ENCODE data around the gene YBX2. TPM values are rescaled to one million over a fixed set of nuclear protein-coding genes. Genes with fewer than 3 reads are reported as not detected.

The YBX2 gene
- total and polyA plus RNA-seq, 9 donors: 0.36 to 2.7 (median 1.1) TPM

GRCh38 chr17:7256766-7257456 is 37.5 kb downstream of the YBX2 start:
- Histone ChIP-seq H3K27ac (ENCODE audit: low read length) (no peak overlapping the region), H3K27me3 (ENCODE audit: control insufficient read depth, insufficient read depth, low read length) (peaks cover 19% of the 10 kb centered on the region), H3K4me3 (ENCODE audit: low read length) (no peak overlapping the region), H3K4me1 (ENCODE audit: control insufficient read depth, insufficient read depth, low read length) (peaks cover 16% of the 10 kb centered on the region), H3K9me3 (replicated peaks; ENCODE audit: control insufficient read depth, low read depth, low read length) (no peaks in the 10 kb centered on the region), H3K36me3 (ENCODE audit: control insufficient read depth, insufficient read depth, low read length) (peaks cover 53% of the 10 kb centered on the region)
- 85% methylated on average over 2 of the region's 8 CpGs for WGBS (ENCODE audit: insufficient coverage)
- no peak for DNase-seq

- DNase-seq: peak; percentile 4
- Histone ChIP-seq H3K4me1 (ENCODE audit: control insufficient read depth, insufficient read depth, low read length) (peaks cover 16% of the 10 kb centered on the region), H3K27ac (ENCODE audit: low read length) (no peak overlapping the region), H3K9me3 (replicated peaks; ENCODE audit: control insufficient read depth, low read depth, low read length) (no peaks in the 10 kb centered on the region), H3K36me3 (ENCODE audit: control insufficient read depth, insufficient read depth, low read length) (peaks cover 51% of the 10 kb centered on the region), H3K27me3 (ENCODE audit: control insufficient read depth, insufficient read depth, low read length) (no peaks in the 10 kb centered on the region), H3K4me3 (ENCODE audit: low read length) (no peak overlapping the region)
- WGBS (ENCODE audit: insufficient coverage): 90% methylated on average over 3 of the region's 4 CpGs
Observed at GRCh38 chr17:7254511-7254910, 39.9 kb downstream of the YBX2 start.

DNA sequence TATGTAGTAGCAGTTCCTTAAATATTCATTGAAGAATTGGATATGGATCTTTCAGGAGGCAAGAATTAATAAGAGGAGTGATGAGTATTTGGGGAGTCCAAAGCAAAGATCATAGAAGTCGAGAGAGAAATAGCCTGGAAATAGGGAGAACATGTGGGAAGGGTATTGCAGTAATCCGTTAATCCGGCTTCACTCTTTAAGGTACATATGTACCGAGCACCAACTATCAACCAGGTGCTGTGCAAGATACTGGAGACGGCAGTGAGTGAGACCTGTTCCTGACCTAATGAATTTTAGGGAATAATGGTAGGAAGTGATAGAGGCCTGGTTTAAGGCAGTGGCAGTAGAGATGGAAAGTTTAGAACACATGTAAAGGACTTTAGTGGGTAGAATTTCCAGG is 41.4 kb downstream of the YBX2 start:
- Histone ChIP-seq H3K27ac (ENCODE audit: low read length) (peak overlapping the region; percentile 99), H3K36me3 (ENCODE audit: control insufficient read depth, insufficient read depth, low read length) (peaks cover 41% of the 10 kb centered on the region)
- 75% methylated on average over 5 of the region's 5 CpGs for whole genome bisulfite sequencing (ENCODE audit: insufficient coverage)

GRCh38 chr17:7252176-7253043 is 42.0 kb downstream of the YBX2 start, which contains the start of gene ELP5:
ELP5 (plus strand) TSS chr17:7252215; CDS start chr17:7252551, 336 bp downstream.
- H3K4me3 ChIP-seq (ENCODE audit: low read length): peak within 1 kb of the TSS; percentile 76
- peaks cover 35% of the 10 kb centered on the region for H3K36me3 ChIP-seq (ENCODE audit: control insufficient read depth, insufficient read depth, low read length)
- peaks cover 28% of the 10 kb centered on the region for H3K4me1 ChIP-seq (ENCODE audit: control insufficient read depth, insufficient read depth, low read length)
- H3K9me3 ChIP-seq (replicated peaks; ENCODE audit: control insufficient read depth, low read depth, low read length): no peaks in the 10 kb centered on the region
- peak within 1 kb of the TSS; percentile 99 for H3K27ac ChIP-seq (ENCODE audit: low read length)
- peak; percentile 98 for DNase-seq
- no peaks in the 10 kb centered on the region for H3K27me3 ChIP-seq (ENCODE audit: control insufficient read depth, insufficient read depth, low read length)
- WGBS (ENCODE audit: insufficient coverage): 3% methylated on average over 25 of the region's 55 CpGs

More for the DNA sequence above, 41.4 kb downstream of the YBX2 start:
- Histone ChIP-seq H3K9me3 (replicated peaks; ENCODE audit: control insufficient read depth, low read depth, low read length) (no peaks in the 10 kb centered on the region), H3K27me3 (ENCODE audit: control insufficient read depth, insufficient read depth, low read length) (no peaks in the 10 kb centered on the region), H3K4me3 (ENCODE audit: low read length) (peak overlapping the region; percentile 76), H3K4me1 (ENCODE audit: control insufficient read depth, insufficient read depth, low read length) (peaks cover 28% of the 10 kb centered on the region)
- peak; percentile 9 for DNase-seq

DNA sequence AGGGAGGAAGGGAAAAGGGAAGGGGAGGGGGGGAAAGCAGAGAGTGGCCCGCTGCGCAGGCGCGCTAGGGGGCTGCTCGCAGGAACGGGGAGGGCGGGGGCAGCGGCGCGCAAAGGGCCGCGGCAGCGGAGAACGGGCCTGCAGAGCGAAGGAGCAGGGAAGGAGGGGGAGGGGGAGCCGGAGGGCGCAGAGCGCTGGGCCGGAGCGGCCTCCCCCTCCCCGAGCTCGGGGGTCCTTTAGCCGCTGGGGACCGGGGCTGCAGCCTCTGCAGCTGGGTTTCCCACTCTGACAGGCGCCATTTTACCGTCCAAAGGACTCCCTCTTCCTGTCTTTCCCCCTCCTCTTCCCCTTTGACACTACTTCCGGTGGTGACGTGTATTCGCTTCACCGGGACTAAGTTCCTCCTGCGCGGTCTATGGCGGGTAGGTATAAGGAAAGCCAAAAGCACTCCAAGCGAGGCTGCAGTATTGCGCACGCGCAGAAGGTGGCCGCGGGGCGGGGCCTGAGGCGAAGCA is 42.7 kb downstream of the YBX2 start, which contains the start of gene CTDNEP1:
TSS of gene CTDNEP1 (minus strand) at position 74 of the 515 bp plus-strand sequence. CDS start 438 bp downstream, outside the sequence.
- peaks cover 28% of the 10 kb centered on the region for H3K4me1 ChIP-seq (ENCODE audit: control insufficient read depth, insufficient read depth, low read length)
- H3K9me3 ChIP-seq (replicated peaks; ENCODE audit: control insufficient read depth, low read depth, low read length): no peaks in the 10 kb centered on the region
- peak within 1 kb of the TSS; percentile 99 for H3K27ac ChIP-seq (ENCODE audit: low read length)
- DNase-seq: peak; percentile 100
- H3K36me3 ChIP-seq (ENCODE audit: control insufficient read depth, insufficient read depth, low read length): peaks cover 33% of the 10 kb centered on the region
- H3K27me3 ChIP-seq (ENCODE audit: control insufficient read depth, insufficient read depth, low read length): no peaks in the 10 kb centered on the region
- 0% methylated on average over 26 of the region's 41 CpGs for WGBS (ENCODE audit: insufficient coverage)
- peak within 1 kb of the TSS; percentile 76 for H3K4me3 ChIP-seq (ENCODE audit: low read length)

GRCh38 chr17:7250695-7251627 is 43.5 kb downstream of the YBX2 start:
- Histone ChIP-seq H3K4me1 (ENCODE audit: control insufficient read depth, insufficient read depth, low read length) (peaks cover 28% of the 10 kb centered on the region), H3K27me3 (ENCODE audit: control insufficient read depth, insufficient read depth, low read length) (no peaks in the 10 kb centered on the region), H3K9me3 (replicated peaks; ENCODE audit: control insufficient read depth, low read depth, low read length) (no peaks in the 10 kb centered on the region), H3K27ac (ENCODE audit: low read length) (peak overlapping the region; percentile 99), H3K36me3 (ENCODE audit: control insufficient read depth, insufficient read depth, low read length) (peaks cover 33% of the 10 kb centered on the region), H3K4me3 (ENCODE audit: low read length) (peak overlapping the region; percentile 76)
- under 1% methylated on average over 51 of the region's 55 CpGs for WGBS (ENCODE audit: insufficient coverage)
- DNase-seq: peak; percentile 62

DNA sequence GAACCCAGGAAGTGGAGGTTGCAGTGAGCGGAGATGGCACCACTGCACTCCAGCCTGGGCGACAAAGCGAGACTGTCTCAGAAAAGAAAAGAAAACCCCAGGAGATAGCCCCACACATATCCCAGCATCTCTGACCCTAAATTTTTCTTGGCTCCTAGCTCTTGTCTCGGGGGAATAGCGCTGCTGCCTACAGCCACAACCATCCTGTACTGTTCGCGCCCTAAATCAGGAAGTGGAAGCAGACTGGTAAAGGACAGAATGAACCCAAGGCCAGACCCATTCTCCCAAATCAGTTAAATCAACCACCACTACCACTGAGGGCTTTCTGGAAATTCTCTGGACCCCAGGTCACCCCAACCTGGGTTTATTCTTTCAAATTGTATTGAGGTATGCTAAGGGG is 44.6 kb downstream of the YBX2 start:
- no CpG with 5 or more reads among the region's 7 CpGs for WGBS (ENCODE audit: insufficient coverage)

GRCh38 chr17:7249214-7249613 is 45.2 kb downstream of the YBX2 start:
- 90% methylated on average over 4 of the region's 6 CpGs for WGBS (ENCODE audit: insufficient coverage)
- Histone ChIP-seq H3K27ac (ENCODE audit: low read length) (peak overlapping the region; percentile 99), H3K9me3 (replicated peaks; ENCODE audit: control insufficient read depth, low read depth, low read length) (no peaks in the 10 kb centered on the region), H3K36me3 (ENCODE audit: control insufficient read depth, insufficient read depth, low read length) (peaks cover 32% of the 10 kb centered on the region), H3K4me3 (ENCODE audit: low read length) (peak overlapping the region; percentile 17), H3K4me1 (ENCODE audit: control insufficient read depth, insufficient read depth, low read length) (peaks cover 28% of the 10 kb centered on the region), H3K27me3 (ENCODE audit: control insufficient read depth, insufficient read depth, low read length) (no peaks in the 10 kb centered on the region)
- peak; percentile 53 for DNase-seq

More for the DNA sequence above, 44.6 kb downstream of the YBX2 start:
- Histone ChIP-seq H3K4me1 (ENCODE audit: control insufficient read depth, insufficient read depth, low read length) (peaks cover 28% of the 10 kb centered on the region), H3K4me3 (ENCODE audit: low read length) (peak overlapping the region; percentile 76), H3K36me3 (ENCODE audit: control insufficient read depth, insufficient read depth, low read length) (peaks cover 31% of the 10 kb centered on the region), H3K27me3 (ENCODE audit: control insufficient read depth, insufficient read depth, low read length) (no peaks in the 10 kb centered on the region), H3K27ac (ENCODE audit: low read length) (peak overlapping the region; percentile 99), H3K9me3 (replicated peaks; ENCODE audit: control insufficient read depth, low read depth, low read length) (no peaks in the 10 kb centered on the region)
- DNase-seq: peak; percentile 30

DNA sequence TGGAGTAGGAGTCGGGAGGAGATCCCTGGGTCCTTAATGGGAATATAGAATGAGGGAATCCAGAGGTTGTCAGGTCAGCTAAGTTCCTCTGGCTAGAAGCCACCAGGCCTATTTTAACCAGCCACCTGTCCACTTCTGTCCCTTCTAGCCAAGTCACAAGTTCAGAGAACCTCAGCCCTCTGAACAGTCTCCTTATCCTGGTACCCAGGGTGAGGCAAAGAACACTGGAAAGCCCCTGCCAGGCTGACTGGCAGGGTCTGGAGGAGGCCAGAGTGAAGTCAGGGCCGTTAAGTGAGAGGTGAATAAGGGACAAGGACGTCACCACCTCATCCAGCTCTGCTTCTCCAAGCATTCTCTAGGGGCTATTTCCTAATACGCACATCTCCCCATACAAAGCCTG is 45.6 kb downstream of the YBX2 start:
- Histone ChIP-seq H3K36me3 (ENCODE audit: control insufficient read depth, insufficient read depth, low read length) (peaks cover 33% of the 10 kb centered on the region), H3K27ac (ENCODE audit: low read length) (peak overlapping the region; percentile 99), H3K4me1 (ENCODE audit: control insufficient read depth, insufficient read depth, low read length) (peaks cover 30% of the 10 kb centered on the region), H3K27me3 (ENCODE audit: control insufficient read depth, insufficient read depth, low read length) (no peaks in the 10 kb centered on the region), H3K9me3 (replicated peaks; ENCODE audit: control insufficient read depth, low read depth, low read length) (no peaks in the 10 kb centered on the region), H3K4me3 (ENCODE audit: low read length) (peak overlapping the region; percentile 17)
- WGBS (ENCODE audit: insufficient coverage): 63% methylated on average over 2 of the region's 4 CpGs
- peak; percentile 75 for DNase-seq
